Upper lobe of right lung (tissue), 1 donor: ENCODE results near the gene JUNB. TPM values are rescaled to one million over a fixed set of nuclear protein-coding genes. Genes with fewer than 3 reads are reported as not detected.

Experiments
- ATAC-seq: fragments of 200-7000 bp; cut with Tn5 transposase; one replicate; pipeline ENCODE4 v1.9.1; 2020; ENCODE audit warnings: mild to moderate bottlenecking, moderate library complexity
- DNase-seq: peaks from one replicate; pipeline ENCODE4 v3.0.0-alpha.2; 2020
- H3K27ac ChIP-seq: fragments of 200-600 bp; one replicate; pipeline ENCODE4 v1.8.0; 2022
- H3K27me3 ChIP-seq: fragments of 200-600 bp; one replicate; pipeline ENCODE4 v1.8.0; 2022; ENCODE audit warnings: mild to moderate bottlenecking
- H3K36me3 ChIP-seq: fragments of 200-600 bp; one replicate; pipeline ENCODE4 v1.8.0; 2022
- H3K4me1 ChIP-seq: fragments of 200-600 bp; one replicate; pipeline ENCODE4 v1.8.0; 2022
- H3K4me3 ChIP-seq: fragments of 200-600 bp; one replicate; pipeline ENCODE4 v1.8.0; 2022; ENCODE audit warnings: mild to moderate bottlenecking
- H3K9me3 ChIP-seq: fragments of 200-600 bp; one replicate; pipeline ENCODE4 v1.8.0; 2022
- intact Hi-C: fragments of 100-400 bp; cut with DNase I; formaldehyde crosslinking; loops from one replicate; pipeline ENCODE4 v1.11.0; 2022
- total RNA-seq: library from RNA; stranded (reverse); fragmentation: NEBNext Ultra II Directional; extraction: Animal tissue kit (Norgen Biotek cat#: 25700); gene quantifications from one replicate; pipeline ENCODE4 v1.2.1, GENCODE V29; 2021
- TF ChIP-seq, protein P1 (sequence below): fragments of 200-600 bp; IDR thresholded peaks from one replicate; pipeline ENCODE4 v1.8.0; 2022; ENCODE audit warnings: antibody characterized with exemption
- donor health status: DM: no; HTN: yes; CAD: no; lungs with severe emphysema.

Gene JUNB
- total RNA-seq, 1 donor from 2014 or later = 174 TPM

DNA sequence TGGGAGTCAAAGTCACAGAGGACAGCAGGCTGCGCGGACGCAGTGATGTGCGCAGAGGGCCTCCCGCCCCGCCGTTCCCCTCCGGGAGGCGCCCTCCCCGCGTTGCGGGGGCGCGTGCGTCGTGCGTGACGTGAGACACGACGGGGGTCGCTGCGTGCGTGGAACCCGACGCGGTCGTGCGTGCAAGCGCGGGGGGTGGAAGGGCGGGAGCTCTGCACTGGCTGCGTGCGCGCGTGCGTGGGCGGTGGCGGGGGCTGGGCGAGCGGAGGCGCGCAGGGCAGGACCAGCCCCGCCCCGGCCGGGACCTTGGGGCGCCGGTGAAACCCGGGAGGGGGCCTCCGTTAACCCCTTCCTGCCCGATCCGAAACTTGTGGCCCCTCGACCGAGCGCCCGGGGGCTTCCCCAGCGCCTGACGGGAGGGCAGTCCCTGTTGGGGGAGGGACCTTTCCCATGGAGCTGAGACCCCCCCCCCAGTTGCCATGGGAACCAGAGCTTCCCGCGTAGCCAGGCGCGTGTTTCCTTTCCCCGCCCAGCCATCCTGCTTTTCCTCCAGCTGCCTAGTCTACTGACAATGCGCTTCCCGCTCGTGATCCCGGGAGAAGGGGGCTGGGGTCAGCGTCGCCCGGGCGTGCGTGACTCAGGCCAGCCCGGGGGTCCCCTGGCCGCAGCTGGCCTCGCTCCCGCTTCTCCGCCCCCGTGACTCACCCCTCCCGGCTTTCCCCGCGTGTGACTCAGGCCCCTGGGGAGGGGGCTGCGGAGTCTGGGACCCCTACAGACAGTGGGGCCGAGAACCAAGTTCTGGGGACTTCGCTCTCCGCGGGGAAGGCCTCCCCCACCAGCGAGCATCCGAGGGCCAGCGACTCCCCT is 8.6 kb upstream of the JUNB start:
- Histone ChIP-seq H3K27ac (peak overlapping the region; percentile 100), H3K9me3 (no peaks in the 10 kb centered on the region), H3K36me3 (no peaks in the 10 kb centered on the region), H3K27me3 (no peaks in the 10 kb centered on the region), H3K4me3 (peak overlapping the region; percentile 56), H3K4me1 (peaks cover 68% of the 10 kb centered on the region)
- TF ChIP-seq, protein P1, sequence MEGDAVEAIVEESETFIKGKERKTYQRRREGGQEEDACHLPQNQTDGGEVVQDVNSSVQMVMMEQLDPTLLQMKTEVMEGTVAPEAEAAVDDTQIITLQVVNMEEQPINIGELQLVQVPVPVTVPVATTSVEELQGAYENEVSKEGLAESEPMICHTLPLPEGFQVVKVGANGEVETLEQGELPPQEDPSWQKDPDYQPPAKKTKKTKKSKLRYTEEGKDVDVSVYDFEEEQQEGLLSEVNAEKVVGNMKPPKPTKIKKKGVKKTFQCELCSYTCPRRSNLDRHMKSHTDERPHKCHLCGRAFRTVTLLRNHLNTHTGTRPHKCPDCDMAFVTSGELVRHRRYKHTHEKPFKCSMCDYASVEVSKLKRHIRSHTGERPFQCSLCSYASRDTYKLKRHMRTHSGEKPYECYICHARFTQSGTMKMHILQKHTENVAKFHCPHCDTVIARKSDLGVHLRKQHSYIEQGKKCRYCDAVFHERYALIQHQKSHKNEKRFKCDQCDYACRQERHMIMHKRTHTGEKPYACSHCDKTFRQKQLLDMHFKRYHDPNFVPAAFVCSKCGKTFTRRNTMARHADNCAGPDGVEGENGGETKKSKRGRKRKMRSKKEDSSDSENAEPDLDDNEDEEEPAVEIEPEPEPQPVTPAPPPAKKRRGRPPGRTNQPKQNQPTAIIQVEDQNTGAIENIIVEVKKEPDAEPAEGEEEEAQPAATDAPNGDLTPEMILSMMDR = peak; percentile 20
- intact Hi-C loops = no loop called here
- DNase-seq = peak; percentile 96
- ATAC-seq = peak; percentile 67

- H3K27me3 ChIP-seq = no peaks in the 10 kb centered on the region
- H3K4me3 ChIP-seq = peak overlapping the region; percentile 56
- H3K4me1 ChIP-seq = peaks cover 75% of the 10 kb centered on the region
- TF ChIP-seq, protein P1 = no peak
- H3K9me3 ChIP-seq = no peaks in the 10 kb centered on the region
- intact Hi-C loops = no loop called here
- ATAC-seq (no peak), DNase-seq (no peak)
- peak overlapping the region; percentile 100 for H3K27ac ChIP-seq
- H3K36me3 ChIP-seq = no peaks in the 10 kb centered on the region
Observed at GRCh38 chr19:12783291-12783848, 7.9 kb upstream of the JUNB start.

DNA sequence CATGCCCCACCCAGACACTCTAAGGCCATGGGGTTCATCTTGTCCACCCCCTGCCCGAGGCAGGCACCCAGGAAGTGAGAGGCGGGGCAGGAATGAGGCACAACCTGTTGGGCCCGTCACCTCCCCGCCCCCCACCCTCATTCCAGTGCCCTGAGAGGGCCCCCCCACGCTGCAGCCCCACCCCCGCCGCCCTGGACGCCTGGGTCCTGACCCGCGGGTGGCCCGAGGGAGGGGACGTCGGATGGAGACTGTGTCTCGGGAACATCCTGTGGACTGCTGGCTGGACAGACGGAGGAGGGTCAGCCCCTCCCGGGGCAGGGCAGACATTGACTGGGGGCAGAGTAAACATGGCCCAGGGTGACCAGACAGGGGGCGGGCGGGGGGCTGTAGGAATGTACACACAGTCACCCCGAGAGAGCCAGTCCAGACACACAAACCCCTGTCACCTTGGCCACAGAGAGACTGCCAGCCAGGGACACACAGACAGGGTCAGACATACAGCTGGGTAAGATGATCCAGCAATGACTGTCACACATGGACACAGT is 7.4 kb upstream of the JUNB start:
- Histone ChIP-seq H3K4me1 (peaks cover 75% of the 10 kb centered on the region), H3K27me3 (no peaks in the 10 kb centered on the region), H3K9me3 (no peaks in the 10 kb centered on the region), H3K27ac (peak overlapping the region; percentile 100), H3K36me3 (no peaks in the 10 kb centered on the region), H3K4me3 (peak overlapping the region; percentile 56)
- TF ChIP-seq, protein P1 = no peak
- peak; percentile 87 for DNase-seq
- ATAC-seq = peak; percentile 21
- intact Hi-C loops = no loop called here

GRCh38 chr19:12784394-12784870 is 6.9 kb upstream of the JUNB start:
- ATAC-seq = no peak
- Histone ChIP-seq H3K4me3 (peak overlapping the region; percentile 56), H3K9me3 (no peaks in the 10 kb centered on the region), H3K27me3 (no peaks in the 10 kb centered on the region), H3K36me3 (no peaks in the 10 kb centered on the region), H3K27ac (peak overlapping the region; percentile 100), H3K4me1 (peaks cover 75% of the 10 kb centered on the region)
- intact Hi-C loops = no loop called here
- DNase-seq = no peak
- TF ChIP-seq, protein P1 = no peak

DNA sequence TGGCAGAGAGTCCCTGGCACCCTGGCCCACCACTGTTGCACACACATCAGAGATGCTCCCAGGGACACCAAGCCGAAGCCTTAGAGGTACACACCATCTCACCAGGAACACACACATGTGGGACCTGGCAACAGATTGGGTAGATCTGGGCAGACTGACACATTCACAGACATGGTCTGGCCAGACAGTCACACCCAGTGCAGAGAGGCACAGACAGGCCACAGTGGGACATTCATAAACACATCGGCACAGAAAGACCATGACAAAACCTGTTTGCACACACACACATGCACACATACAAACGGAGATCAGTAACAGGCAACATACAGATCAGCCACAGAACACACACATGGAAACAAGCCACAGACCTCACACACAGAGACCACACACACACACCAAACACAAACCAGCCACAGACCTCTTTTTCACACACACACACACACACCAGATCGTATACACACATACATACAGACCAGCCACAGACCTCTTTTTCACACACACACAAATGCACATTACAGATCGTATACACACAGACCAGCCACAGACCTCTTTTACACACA is 6.3 kb upstream of the JUNB start:
- TF ChIP-seq, protein P1 = no peak
- Histone ChIP-seq H3K4me3 (peak overlapping the region; percentile 56), H3K36me3 (no peaks in the 10 kb centered on the region), H3K27ac (peak overlapping the region; percentile 100), H3K27me3 (no peaks in the 10 kb centered on the region), H3K9me3 (no peaks in the 10 kb centered on the region), H3K4me1 (peaks cover 74% of the 10 kb centered on the region)
- ATAC-seq (no peak), DNase-seq (no peak)
- intact Hi-C loops = no loop called here
